ENCODE measurements around the gene CTNNBIP1.

Gene CTNNBIP1

DNA sequence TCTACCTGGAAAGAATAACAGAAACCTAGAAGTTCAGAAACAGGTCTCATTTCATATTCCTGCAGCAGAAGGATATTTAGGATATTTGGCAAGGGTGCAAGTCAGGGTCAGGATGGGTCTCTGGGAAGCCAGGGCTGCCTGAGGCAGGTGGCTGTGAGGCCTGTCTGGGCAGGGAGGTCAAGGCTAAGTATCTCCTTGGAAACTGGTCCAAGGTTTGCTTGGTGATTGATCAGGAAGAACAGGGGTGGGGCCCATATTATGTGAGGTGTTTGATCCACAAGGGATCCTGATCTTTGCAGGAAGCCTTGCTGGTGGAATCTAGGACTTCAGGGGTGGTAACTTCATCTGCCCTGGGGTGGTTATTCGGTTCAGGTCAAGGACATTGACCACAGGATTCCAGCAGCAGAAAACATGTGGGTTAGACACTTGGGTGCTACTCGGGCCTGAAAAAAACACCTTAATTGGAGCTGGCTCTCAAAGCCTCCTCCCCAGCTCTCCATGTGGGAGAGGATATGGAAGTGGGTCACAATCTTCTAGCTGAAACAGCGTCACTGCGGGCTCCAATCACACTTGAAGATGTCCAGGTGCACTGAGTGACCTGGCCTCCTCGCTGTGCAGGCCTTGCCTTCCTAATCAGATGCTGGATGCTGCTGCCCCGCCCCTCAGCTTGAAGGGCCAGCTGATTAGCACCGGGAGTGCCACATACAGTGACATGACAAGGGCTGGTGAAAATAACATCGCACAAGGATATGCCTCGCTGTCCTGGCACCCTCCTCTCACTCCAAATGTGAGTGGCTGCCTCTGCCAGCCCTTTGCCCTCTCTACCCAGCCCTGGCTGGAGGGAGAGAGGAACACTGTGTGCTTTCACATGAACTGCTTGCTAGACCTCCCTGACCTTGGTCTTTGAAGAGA lies 8.7 kb downstream of the CTNNBIP1 start (continued):
- TF ChIP-seq ZNF24 (tag by site-specific recombination; IDR thresholded peaks at IDR 0.05) (no peak), ZNF248 (tag by site-specific recombination; IDR thresholded peaks at IDR 0.05) (no peak), ZNF629 (tag by site-specific recombination; IDR thresholded peaks at IDR 0.05) (no peak)
- TF ChIP-seq, protein P1, sequence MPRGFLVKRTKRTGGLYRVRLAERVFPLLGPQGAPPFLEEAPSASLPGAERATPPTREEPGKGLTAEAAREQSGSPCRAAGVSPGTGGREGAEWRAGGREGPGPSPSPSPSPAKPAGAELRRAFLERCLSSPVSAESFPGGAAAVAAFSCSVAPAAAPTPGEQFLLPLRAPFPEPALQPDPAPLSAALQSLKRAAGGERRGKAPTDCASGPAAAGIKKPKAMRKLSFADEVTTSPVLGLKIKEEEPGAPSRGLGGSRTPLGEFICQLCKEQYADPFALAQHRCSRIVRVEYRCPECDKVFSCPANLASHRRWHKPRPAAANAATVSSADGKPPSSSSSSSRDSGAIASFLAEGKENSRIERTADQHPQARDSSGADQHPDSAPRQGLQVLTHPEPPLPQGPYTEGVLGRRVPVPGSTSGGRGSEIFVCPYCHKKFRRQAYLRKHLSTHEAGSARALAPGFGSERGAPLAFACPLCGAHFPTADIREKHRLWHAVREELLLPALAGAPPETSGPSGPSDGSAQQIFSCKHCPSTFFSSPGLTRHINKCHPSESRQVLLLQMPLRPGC (tag by site-specific recombination; IDR thresholded peaks at IDR 0.05), result no peak

DNA sequence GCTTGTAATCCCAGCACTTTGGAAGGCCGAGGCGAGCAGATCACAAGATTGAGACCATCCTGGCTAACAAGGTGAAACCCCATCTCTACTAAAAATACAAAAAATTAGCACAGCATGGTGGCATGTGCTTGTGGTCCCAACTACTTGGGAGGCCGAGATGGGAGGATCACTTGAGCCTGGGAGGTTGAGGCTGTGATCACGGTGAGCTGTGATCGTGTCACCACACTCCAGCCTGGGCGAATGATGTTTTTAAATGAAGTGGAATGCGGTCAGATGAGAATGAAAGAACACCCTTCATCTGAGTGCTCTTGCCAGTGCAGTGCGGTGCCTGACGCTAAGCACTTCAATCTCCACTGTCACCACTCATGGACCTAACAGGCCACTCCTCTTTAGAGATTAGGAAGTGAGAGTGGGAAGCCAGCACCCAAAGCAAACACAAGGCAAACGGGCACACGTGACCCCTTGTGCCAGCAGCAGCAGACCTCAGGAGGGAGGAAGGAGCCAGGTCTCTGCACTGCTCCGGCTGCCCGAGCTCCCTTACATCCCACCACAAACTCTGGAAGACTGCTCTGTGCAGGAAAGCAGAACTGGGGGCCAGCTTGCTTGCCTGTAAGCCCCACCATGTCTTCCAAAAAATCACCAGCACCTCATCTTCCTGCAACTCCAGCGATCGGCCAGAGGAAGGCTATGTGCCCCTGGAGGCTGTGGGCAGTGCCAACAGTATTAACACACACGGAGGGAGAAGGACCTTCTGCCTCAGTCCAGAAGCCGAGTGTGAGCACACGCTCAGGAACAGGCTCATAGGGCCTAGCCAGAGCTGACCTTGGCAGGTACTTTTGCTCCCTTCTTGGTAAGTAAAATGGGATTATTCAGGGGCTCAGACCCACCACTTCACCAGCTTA lies 9.7 kb downstream of the CTNNBIP1 start:
- no peaks in the 10 kb centered on the region for H3K4me1 ChIP-seq (ENCODE audit: control insufficient read depth, insufficient read depth, low read length)
- H3K27ac ChIP-seq (ENCODE audit: extremely low read depth, low read depth, low read length), result no peak overlapping the region
- POLR2A ChIA-PET, result interaction anchor here (0.7 kb wide), 1 partner anchor 9 kb away, joined by 3 read pairs; no protein-coding TSS in a partner anchor
- no peaks in the 10 kb centered on the region; a peak in 1 of 3 replicates for H3K36me3 ChIP-seq (ENCODE audit: control insufficient read depth in 2 of 2, insufficient read depth in 1 of 2, low read length in 2 of 2)
- CTCF ChIA-PET, result interaction anchor here (0.8 kb wide), 1 partner anchor 16 kb away, joined by 3 read pairs; no protein-coding TSS in a partner anchor
- H3K9me3 ChIP-seq (ENCODE audit: control insufficient read depth, insufficient read depth, low read depth, low read length), result no peaks in the 10 kb centered on the region
- TF ChIP-seq, protein P2, sequence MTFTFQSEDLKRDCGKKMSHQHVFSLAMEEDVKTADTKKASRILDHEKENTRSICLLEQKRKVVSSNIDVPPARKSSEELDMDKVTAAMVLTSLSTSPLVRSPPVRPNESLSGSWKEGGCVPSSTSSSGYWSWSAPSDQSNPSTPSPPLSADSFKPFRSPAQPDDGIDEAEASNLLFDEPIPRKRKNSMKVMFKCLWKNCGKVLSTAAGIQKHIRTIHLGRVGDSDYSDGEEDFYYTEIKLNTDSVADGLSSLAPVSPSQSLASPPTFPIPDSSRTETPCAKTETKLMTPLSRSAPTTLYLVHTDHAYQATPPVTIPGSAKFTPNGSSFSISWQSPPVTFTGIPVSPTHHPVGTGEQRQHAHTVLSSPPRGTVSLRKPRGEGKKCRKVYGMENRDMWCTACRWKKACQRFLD (tag by site-specific recombination; IDR thresholded peaks at IDR 0.05), result no peak
- TF ChIP-seq ZBTB17 (tag by site-specific recombination; IDR thresholded peaks at IDR 0.05), result no peak
- TF ChIP-seq ZNF639 (tag by site-specific recombination; IDR thresholded peaks at IDR 0.05), result no peak
- TF ChIP-seq SP3 (tag by site-specific recombination; IDR thresholded peaks at IDR 0.05), result no peak
- no peak for TF ChIP-seq ZNF645 (tag by site-specific recombination; IDR thresholded peaks at IDR 0.05)
- no peak for TF ChIP-seq SP7 (tag by site-specific recombination; IDR thresholded peaks at IDR 0.05)
- H3K4me3 ChIP-seq (ENCODE audit: low read depth, low read length), result no peak overlapping the region

DNA sequence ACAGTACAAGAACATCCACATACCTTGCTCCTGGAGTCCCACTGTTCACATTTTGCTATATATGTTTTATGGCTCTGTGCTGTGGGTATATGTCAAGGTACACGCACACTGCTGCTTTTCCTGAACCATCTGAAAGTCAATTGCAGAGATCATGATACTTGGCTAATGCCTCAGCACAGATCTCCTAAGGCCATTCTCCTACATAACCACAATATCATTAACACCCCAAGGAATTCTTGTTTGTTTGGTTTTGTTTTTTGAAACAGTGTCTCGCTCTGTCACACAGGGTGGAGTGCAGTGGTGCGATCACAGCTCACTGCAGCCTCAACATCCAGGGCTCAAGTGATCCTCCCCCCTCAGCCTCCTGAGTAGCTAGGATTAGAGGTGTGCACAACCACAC lies 16.0 kb downstream of the CTNNBIP1 start:
- CTCF ChIA-PET, result interaction anchor here (0.6 to 1.8 kb wide), 6 partner anchors 16 to 1055 kb away, joined by 3 to 5 read pairs (median 3); no protein-coding TSS in a partner anchor
- H3K4me3 ChIP-seq (ENCODE audit: low read depth, low read length), result no peak overlapping the region
- POLR2A ChIA-PET, result no interaction called here

More for the DNA sequence above, 16.0 kb downstream of the CTNNBIP1 start:
- no peak overlapping the region for H3K27ac ChIP-seq (ENCODE audit: extremely low read depth, low read depth, low read length)
- H3K36me3 ChIP-seq (ENCODE audit: control insufficient read depth in 2 of 2, insufficient read depth in 1 of 2, low read length in 2 of 2), result no peaks in the 10 kb centered on the region; a peak in 1 of 3 replicates
- H3K4me1 ChIP-seq (ENCODE audit: control insufficient read depth, insufficient read depth, low read length), result peaks cover 23% of the 10 kb centered on the region
- TF ChIP-seq ZBTB17 (tag by site-specific recombination; IDR thresholded peaks at IDR 0.05), result peak; percentile 59
- TF ChIP-seq KLF17 (tag by site-specific recombination; IDR thresholded peaks at IDR 0.05), result no peak
- H3K9me3 ChIP-seq (ENCODE audit: control insufficient read depth, insufficient read depth, low read depth, low read length), result no peaks in the 10 kb centered on the region

Measured in HEK293 (cell line).